ENCODE measurements around the gene ELF1.

DNA sequence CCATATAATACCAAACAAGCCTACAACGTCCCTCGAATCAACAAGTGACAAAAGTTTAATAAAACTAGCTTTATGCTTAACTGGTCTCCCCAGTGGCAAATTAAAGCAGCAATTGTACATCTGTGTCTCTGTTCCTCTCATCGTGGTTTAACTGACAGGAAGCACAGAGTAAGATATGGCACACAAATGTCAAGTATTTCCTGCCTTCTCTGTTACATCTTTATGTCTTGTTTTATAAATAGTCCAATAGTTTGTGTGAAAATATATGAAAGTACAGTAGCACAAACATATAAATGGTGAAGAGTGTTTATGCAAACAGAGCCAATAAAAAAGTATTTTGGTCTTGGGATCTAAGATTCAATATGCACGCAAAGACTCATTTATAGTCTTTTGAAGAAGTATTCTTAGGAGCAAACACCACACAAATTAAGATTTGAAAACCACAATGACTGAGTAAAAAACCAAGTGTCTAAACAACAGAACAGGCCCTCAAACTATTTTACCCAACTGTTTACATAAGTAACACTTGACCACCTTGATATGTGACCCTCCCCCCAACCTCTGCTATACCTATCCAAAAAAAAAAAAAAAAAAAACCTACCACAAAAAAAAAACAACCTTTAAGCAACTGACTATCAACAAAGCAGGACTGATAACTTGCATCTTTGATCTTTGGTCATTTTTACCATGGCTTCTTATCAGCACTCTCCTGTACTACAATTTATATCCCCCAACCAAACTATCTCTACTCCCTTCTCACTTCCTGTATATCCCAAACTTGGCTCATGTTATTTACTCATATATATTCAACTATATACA lies 14.0 kb downstream of the ELF1 start:
- TF ChIP-seq, protein P1, sequence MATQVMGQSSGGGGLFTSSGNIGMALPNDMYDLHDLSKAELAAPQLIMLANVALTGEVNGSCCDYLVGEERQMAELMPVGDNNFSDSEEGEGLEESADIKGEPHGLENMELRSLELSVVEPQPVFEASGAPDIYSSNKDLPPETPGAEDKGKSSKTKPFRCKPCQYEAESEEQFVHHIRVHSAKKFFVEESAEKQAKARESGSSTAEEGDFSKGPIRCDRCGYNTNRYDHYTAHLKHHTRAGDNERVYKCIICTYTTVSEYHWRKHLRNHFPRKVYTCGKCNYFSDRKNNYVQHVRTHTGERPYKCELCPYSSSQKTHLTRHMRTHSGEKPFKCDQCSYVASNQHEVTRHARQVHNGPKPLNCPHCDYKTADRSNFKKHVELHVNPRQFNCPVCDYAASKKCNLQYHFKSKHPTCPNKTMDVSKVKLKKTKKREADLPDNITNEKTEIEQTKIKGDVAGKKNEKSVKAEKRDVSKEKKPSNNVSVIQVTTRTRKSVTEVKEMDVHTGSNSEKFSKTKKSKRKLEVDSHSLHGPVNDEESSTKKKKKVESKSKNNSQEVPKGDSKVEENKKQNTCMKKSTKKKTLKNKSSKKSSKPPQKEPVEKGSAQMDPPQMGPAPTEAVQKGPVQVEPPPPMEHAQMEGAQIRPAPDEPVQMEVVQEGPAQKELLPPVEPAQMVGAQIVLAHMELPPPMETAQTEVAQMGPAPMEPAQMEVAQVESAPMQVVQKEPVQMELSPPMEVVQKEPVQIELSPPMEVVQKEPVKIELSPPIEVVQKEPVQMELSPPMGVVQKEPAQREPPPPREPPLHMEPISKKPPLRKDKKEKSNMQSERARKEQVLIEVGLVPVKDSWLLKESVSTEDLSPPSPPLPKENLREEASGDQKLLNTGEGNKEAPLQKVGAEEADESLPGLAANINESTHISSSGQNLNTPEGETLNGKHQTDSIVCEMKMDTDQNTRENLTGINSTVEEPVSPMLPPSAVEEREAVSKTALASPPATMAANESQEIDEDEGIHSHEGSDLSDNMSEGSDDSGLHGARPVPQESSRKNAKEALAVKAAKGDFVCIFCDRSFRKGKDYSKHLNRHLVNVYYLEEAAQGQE (IDR thresholded peaks at IDR 0.05), result no peak
- TF ChIP-seq, protein P2, sequence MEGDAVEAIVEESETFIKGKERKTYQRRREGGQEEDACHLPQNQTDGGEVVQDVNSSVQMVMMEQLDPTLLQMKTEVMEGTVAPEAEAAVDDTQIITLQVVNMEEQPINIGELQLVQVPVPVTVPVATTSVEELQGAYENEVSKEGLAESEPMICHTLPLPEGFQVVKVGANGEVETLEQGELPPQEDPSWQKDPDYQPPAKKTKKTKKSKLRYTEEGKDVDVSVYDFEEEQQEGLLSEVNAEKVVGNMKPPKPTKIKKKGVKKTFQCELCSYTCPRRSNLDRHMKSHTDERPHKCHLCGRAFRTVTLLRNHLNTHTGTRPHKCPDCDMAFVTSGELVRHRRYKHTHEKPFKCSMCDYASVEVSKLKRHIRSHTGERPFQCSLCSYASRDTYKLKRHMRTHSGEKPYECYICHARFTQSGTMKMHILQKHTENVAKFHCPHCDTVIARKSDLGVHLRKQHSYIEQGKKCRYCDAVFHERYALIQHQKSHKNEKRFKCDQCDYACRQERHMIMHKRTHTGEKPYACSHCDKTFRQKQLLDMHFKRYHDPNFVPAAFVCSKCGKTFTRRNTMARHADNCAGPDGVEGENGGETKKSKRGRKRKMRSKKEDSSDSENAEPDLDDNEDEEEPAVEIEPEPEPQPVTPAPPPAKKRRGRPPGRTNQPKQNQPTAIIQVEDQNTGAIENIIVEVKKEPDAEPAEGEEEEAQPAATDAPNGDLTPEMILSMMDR (IDR thresholded peaks at IDR 0.05), result no peak
- TF ChIP-seq RAD21 (conservative IDR thresholded peaks at IDR 0.05 in 1 of 2, IDR thresholded peaks at IDR 0.05 in 1 of 2), result no peak
